Endodermal cell (in vitro differentiated cells): ENCODE results near the gene CD74. TPM values are rescaled to one million over a fixed set of nuclear protein-coding genes. Genes with fewer than 3 reads are reported as not detected.

ENCODE experiments used
- DNase-seq: peaks from one replicate; pipeline ENCODE4 v3.0.0-alpha.2; 2017
- H3K27ac ChIP-seq: 2 replicates; pipeline ENCODE4 v1.5.1; 2013; ENCODE audit warnings: mild to moderate bottlenecking, low read depth, low read length, moderate library complexity
- H3K27me3 ChIP-seq: 2 replicates; pipeline ENCODE4 v1.6.1; 2013; ENCODE audit warnings: mild to moderate bottlenecking, low read length, moderate library complexity; ENCODE audit not compliant: insufficient read depth, control insufficient read depth, poor library complexity, severe bottlenecking
- H3K36me3 ChIP-seq: 2 replicates; pipeline ENCODE4 v1.7.0; 2013; ENCODE audit warnings: mild to moderate bottlenecking, low read length, moderate library complexity; ENCODE audit not compliant: control insufficient read depth, insufficient read depth
- H3K4me1 ChIP-seq: one replicate; pipeline ENCODE4 v1.7.0; 2013; ENCODE audit warnings: low read length; ENCODE audit not compliant: control insufficient read depth, insufficient read depth
- H3K4me3 ChIP-seq: 2 replicates; pipeline ENCODE4 v1.5.1; 2013; ENCODE audit warnings: mild to moderate bottlenecking, low read length, moderate library complexity
- H3K9ac ChIP-seq: 2 replicates; pipeline ENCODE4 v1.6.1; 2013; ENCODE audit warnings: mild to moderate bottlenecking, low read length, moderate library complexity; ENCODE audit not compliant: poor library complexity, severe bottlenecking; ENCODE audit errors: extremely low read depth
- H3K9me3 ChIP-seq: 2 replicates; pipeline ENCODE4 v1.6.1; 2013; ENCODE audit warnings: mild to moderate bottlenecking, low read length, moderate library complexity; ENCODE audit not compliant: control insufficient read depth
- H3K27ac Mint-ChIP-seq: 2 replicates; pipeline ENCODE4 v1.8.0; 2020; ENCODE audit warnings: mixed read lengths
- H3K27me3 Mint-ChIP-seq: 2 replicates; pipeline ENCODE4 v1.8.0; 2021; ENCODE audit warnings: mild to moderate bottlenecking, mixed read lengths; ENCODE audit not compliant: insufficient read depth
- H3K36me3 Mint-ChIP-seq: 2 replicates; pipeline ENCODE4 v1.8.0; 2020; ENCODE audit warnings: low read depth, mixed read lengths
- H3K4me1 Mint-ChIP-seq: 2 replicates; pipeline ENCODE4 v1.8.0; 2020; ENCODE audit warnings: mixed read lengths
- H3K4me3 Mint-ChIP-seq: 2 replicates; pipeline ENCODE4 v1.8.0; 2020; ENCODE audit warnings: mild to moderate bottlenecking, moderate library complexity, mixed read lengths
- H3K9me3 Mint-ChIP-seq: 2 replicates; pipeline ENCODE4 v1.8.0; 2020; ENCODE audit warnings: mild to moderate bottlenecking, mixed read lengths
- CTCF ChIP-seq: fragments of 200-600 bp; sonication (generic); conservative IDR thresholded peaks from 2 replicates; pipeline ENCODE4 v1.5.0; 2021; ENCODE audit warnings: antibody characterized with exemption, mild to moderate bottlenecking
- WGBS, 2 experiments: methylation state at CpG; one replicate each; pipeline versions ENCODE4 v1.1.5 to v1.1.7; 2013; ENCODE audit warnings: missing lambda C conversion rate in 2 of 2, mixed read lengths in 1 of 2; ENCODE audit not compliant: insufficient coverage in 1 of 2, insufficient read length in 1 of 2; 5-methylcytosine and 5-hydroxymethylcytosine counted together
- total RNA-seq, 2 donors: library from RNA; stranded (reverse); fragmentation: NEBNext Ultra II Directional in 1 of 2; extraction: Animal tissue kit (Norgen Biotek cat#: 25700) in 1 of 2; gene quantifications; 2 replicates in 1 of 2; 3 replicates in 1 of 2; pipeline ENCODE4 v1.2.1, GENCODE V29; 2021

Gene CD74
- total RNA-seq, 2 donors from 2014 or later, result 12.4 to 20.0 TPM

- DNase-seq, result no peak
- no peaks in the 10 kb centered on the region for H3K27me3 Mint-ChIP-seq
- H3K4me3 Mint-ChIP-seq, result no peak overlapping the region
- no peak overlapping the region for H3K27ac Mint-ChIP-seq
- no peak for TF ChIP-seq CTCF
- peaks cover 86% of the 10 kb centered on the region for H3K36me3 ChIP-seq
- no peak overlapping the region for H3K4me3 ChIP-seq
- H3K4me1 Mint-ChIP-seq, result no peaks in the 10 kb centered on the region
- H3K36me3 Mint-ChIP-seq, result peaks cover 53% of the 10 kb centered on the region
- no peaks in the 10 kb centered on the region for H3K4me1 ChIP-seq
- H3K9me3 ChIP-seq, result no peaks in the 10 kb centered on the region
- 88 to 100% methylated on average over 3 to 5 of the region's 5 CpGs for WGBS, 2 experiments
- H3K27me3 ChIP-seq, result no peaks in the 10 kb centered on the region
- no peak overlapping the region for H3K9ac ChIP-seq
- H3K27ac ChIP-seq, result no peak overlapping the region
- H3K9me3 Mint-ChIP-seq, result no peaks in the 10 kb centered on the region
Observed at GRCh38 chr5:150384701-150385100, 28.0 kb downstream of the CD74 start.

DNA sequence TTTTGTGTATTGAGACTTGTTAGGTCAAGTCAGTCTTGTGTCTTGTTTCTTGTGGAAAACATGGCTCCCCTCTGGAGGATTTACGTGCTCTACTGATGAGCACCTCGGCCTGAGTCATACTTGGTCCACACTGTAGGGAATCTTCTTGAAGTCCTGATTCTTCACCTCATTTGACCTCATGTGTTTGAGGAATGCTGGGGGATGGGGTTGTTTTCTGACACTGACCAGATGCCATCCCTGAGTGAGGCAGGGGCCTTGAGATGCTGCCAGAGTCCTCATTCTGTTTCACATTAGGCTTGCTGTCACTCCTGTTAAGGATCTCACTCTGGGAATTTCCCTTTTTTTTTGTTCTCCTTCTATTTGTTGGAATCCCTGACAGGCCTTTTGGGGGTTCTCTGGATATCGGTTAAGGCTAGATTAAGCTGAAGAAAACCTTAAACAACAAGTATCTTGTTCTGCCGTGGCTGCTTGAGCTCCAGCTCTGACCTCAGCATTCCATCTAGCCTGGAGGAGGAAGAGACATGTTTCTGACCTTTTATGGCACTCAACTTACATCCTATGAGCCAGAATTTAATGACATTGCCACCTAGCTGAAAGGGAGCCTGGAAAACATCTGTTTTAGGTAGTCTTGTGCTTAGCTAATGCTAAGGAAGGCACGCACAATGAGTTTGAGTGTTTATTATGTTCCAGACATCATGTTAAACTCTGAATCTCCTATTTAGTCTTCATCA, 34.6 kb downstream of the CD74 start:
- no peak overlapping the region for H3K9ac ChIP-seq

More for the DNA sequence above, 34.6 kb downstream of the CD74 start:
- Histone ChIP-seq H3K27ac (no peak overlapping the region), H3K4me1 (no peaks in the 10 kb centered on the region), H3K36me3 (peaks cover 88% of the 10 kb centered on the region), H3K9me3 (no peaks in the 10 kb centered on the region), H3K4me3 (no peak overlapping the region), H3K27me3 (no peaks in the 10 kb centered on the region)
- no peak for DNase-seq
- no peaks in the 10 kb centered on the region for H3K9me3 Mint-ChIP-seq
- WGBS, 2 experiments, result 67 to 91% methylated on average over 2 to 5 of the region's 5 CpGs
- no peaks in the 10 kb centered on the region for H3K4me1 Mint-ChIP-seq
- H3K4me3 Mint-ChIP-seq, result no peak overlapping the region
- H3K27ac Mint-ChIP-seq, result peak overlapping the region; percentile 58
- no peak for TF ChIP-seq CTCF
- peaks cover 73% of the 10 kb centered on the region for H3K36me3 Mint-ChIP-seq
- no peaks in the 10 kb centered on the region for H3K27me3 Mint-ChIP-seq
